ENCODE measurements around the gene TNFRSF6B.
A peak's percentile ranks its signal among the peaks of the same experiment; 100 is the strongest.

The TNFRSF6B gene

DNA sequence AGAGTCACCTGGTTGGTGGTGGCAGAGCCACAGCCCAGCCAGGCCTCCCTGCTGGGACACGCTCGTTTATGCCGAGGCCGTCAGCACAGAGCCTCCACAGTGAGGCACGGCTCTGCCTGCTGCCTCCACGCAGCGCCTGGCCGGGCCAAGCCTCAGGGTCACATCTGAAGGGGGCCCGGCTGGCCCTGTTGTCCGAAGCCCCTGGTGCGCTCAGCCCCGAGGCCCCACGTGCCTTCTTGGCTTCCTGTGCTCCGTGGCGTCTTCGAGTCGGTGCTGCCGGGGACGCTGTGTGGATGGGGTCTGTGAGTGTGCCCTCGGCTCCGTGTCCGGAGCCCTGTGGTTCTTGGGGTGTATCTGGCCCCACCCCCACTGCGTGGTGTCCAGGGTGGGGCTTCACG, 10.4 kb upstream of the TNFRSF6B start:
- no peak for DNase-seq (ENCODE audit: low read depth in 2 of 2)

DNA sequence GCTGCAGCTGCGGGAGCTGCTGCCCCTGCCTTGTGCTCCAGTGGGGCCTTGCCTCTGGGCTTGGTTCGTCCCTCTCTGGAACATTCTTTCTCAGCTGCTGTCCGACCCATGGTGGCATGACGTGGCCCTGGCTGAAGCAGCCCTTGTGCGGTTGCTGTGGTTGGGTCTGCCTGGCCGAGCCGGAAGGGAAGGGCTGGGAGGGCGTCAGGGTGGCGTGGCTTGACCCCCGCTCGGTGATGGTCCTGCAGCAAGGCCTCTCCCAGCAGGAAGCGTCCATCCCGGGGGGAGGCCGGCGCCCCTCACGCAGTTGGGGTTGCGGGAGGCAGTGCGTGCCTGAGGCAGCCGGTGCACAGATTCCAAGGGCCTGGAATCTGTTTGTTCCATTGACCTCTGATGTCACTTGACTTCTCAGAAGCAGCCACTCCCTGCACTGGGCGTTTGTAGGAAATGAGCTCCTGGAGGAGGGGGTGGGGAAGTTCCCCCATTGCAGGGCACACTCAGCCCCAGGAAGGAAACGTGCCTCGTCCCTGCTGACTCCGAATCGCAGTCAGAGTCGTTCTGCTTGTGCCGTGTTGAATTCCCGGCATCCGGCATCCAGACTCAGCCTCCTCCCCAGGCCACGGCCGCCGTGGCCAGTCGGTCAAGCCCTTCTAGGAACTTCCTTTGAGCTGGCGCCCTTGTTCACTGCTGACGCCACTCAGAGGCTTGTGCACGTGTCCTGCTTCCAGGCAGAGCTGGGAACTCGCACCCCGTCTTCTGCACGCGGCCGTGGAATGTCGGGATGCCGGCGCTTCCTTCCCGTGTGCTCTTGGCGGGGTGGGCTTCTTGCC, 9.7 kb upstream of the TNFRSF6B start:
- peak in 1 of 2 donors; percentile 55 for DNase-seq (ENCODE audit: low read depth in 2 of 2)

DNA sequence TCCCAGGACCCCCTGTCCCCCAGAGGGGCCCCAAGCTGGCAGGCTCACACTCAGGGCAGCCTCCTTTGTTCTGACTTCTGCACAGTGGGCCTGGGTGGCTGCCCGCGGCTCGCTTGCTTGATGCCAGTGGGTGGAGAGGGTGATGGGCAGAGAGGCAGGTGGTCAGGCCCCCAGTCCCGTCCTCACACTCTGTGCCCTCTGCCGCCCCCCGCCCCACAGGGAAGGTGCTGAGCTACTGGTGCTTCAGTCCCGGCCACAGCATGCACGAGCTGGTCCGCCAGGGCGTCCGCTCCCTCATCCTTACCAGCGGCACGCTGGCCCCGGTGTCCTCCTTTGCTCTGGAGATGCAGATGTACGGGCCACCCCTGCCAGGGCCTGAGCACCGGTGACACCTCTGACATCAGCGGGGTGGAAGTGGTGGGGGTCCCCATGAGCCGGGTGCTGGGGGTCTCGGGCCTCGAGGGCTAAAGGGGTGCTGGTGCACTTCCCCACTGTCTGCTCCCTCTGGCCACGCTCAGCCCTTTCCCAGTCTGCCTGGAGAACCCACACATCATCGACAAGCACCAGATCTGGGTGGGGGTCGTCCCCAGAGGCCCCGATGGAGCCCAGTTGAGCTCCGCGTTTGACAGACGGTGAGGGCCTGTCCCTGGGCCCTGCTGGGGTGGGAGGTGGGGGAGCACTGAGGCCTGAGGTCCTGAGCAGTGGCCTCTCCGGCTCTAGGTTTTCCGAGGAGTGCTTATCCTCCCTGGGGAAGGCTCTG, 8.9 kb upstream of the TNFRSF6B start:
- no peak for DNase-seq (ENCODE audit: low read depth in 2 of 2)

DNA sequence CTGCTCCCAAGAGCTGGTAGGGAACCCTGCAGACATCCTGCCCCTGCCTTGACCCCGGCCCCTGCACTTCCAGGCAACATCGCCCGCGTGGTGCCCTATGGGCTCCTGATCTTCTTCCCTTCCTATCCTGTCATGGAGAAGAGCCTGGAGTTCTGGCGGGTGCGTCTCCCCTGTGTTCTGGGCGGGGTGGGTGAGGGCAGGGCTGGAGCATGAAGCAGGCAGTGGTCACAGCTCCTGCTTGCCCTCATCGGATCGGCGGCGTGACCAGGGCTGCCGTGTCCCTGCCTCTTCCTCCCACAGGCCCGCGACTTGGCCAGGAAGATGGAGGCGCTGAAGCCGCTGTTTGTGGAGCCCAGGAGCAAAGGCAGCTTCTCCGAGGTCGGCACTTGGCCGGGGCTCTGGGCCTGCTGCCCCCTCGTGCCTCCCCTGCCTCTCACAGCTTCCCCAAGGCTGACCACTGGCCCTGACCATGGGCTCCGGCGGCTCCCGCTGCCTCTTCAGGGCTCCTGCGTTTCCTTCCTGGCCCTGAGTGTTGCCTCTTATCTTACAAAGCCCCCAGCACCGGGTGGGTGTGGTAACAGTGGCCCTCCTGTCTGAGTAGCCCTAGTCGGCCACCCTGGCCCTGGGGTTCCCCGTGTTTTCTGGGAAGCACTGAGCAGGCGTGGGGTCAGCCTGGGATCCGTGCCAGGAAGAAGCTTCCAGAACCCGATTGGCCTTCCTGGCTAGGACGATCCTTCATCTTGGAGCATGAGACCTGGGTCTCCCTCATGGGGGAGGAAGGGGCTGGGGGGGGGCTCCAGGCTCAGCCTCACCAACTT, 8.0 kb upstream of the TNFRSF6B start:
- no peak for DNase-seq (ENCODE audit: low read depth in 2 of 2)

DNA sequence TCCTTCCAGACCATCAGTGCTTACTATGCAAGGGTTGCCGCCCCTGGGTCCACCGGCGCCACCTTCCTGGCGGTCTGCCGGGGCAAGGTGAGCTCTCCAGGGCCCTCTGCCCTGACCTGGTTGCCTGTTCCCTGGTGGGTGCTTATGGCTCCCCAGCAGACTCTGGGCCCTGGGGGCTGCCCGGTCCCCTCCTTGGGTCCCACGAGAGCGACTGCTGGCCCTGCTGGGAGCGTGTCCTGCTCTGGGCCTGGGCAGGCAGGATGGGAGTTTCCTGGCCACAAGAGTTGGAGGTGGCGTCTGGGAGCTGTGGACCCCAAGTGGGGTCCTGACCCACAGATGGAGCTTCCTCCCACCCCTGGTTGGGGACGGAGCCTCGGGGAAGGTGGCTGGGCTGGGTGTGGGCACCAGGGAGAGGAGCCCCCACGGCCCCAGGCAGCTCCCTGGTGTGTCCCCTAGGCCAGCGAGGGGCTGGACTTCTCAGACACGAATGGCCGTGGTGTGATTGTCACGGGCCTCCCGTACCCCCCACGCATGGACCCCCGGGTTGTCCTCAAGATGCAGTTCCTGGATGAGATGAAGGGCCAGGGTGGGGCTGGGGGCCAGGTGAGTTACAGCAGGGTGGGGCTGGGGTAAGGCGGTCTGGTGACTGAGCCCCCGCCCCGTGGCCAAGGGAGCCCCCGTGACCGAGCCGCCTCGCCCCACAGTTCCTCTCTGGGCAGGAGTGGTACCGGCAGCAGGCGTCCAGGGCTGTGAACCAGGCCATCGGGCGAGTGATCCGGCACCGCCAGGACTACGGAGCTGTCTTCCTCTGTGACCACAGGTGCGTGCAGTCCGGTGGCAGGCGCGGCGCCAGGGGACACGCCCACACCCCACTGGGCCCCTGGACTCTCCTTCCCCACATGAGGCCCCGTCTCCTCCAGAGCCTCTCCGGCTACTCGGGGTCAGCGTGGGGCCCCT, 7.1 kb upstream of the TNFRSF6B start:
- no peak for DNase-seq (ENCODE audit: low read depth in 2 of 2)

DNA sequence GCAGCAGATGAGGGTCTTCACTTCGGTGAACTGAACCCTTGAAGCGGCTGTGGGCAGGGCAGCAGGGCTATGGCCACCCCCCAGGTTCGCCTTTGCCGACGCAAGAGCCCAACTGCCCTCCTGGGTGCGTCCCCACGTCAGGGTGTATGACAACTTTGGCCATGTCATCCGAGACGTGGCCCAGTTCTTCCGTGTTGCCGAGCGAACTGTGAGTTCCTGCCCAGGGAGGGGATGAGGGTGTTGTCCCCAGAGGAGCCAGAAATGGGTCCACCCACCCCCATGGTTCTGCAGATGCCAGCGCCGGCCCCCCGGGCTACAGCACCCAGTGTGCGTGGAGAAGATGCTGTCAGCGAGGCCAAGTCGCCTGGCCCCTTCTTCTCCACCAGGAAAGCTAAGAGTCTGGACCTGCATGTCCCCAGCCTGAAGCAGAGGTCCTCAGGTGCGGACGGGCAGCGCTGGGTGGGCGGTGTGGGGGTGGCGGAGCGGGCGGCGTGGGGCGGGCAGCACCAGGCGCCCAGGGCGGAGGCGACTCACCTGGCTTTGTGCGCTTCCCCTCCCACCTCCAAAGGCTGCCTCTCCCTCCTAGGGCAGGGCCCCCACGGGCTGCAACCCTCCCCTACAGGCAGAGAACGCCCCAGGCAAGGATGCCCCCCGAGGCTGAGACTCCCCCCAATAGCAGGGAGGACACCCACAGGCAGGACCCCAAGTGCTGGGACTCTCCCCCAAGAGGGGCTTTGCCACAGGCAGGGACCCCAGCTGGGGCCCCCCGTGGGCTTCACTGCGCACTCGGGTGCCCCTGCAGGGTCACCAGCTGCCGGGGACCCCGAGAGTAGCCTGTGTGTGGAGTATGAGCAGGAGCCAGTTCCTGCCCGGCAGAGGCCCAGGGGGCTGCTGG, 6.2 kb upstream of the TNFRSF6B start:
- DNase-seq (ENCODE audit: low read depth in 2 of 2), result no peak

DNA sequence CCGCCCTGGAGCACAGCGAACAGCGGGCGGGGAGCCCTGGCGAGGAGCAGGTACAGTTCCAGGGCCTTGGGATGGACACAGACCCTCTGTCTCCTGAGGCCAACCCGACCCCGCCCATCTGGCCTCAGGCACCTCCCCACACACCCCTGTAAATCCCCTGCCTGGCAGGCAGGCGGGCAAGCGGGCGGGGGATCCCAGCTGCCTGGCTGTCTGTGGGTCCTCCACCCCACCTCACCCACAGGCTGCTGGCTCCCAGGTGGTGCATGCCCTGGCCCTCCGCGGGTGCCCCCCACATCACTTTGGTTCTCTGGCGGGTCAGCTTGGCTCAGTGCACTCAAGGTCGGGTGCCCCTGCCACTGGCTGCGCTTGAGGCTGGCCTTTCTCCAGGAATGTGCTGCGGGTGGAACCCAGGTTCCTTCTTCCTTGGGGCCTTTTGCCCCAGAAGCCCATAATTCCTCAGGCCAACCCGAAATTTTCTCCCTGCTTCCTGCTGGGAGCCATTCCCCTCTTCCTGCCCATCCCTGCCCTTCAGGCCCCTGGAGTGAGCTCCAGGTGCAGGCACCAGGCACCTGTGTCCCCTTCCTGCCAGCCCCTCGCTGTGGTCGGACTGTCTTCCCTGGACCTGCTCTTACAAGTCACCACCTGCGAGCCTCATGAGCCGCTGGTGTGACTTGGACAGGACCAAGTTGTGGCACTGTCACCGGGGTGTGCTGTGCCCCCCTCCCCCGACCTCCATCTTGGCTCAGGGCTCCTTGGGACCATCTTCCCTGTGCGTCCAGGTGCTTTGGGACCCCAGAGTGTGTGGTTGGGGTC, 5.3 kb upstream of the TNFRSF6B start:
- DNase-seq (ENCODE audit: low read depth in 2 of 2), result no peak

DNA sequence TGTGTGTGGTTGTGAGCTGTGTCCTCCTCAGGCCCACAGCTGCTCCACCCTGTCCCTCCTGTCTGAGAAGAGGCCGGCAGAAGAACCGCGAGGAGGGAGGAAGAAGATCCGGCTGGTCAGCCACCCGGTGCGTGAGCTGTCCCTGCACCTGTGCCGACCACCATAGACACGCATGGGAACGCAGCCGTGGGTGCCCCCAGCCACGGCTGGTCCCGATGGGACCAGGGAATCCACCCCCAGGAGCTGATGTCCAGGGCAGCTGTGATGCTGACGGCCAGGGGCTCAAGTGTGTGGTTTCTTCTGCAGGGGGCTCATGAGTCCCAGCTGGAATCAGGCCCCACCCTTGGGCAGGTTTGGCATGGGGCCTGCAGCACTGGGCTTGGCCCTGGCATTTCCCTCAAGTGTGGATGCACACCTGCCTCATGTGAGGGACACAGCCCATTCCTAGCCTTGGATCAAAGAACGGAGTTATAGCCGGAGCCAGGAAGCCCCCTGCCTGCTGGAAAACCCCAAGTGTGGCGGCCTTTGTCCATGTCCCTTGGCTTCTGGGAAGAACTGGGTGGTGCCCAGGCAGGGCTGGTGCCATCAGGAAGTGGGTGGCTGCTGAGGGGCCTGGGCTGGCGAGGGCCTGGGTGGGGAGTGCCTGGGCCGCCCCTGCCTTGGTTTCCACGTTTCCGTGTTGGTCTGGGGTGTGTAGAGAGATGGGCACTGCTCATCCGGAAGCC, 4.6 kb upstream of the TNFRSF6B start:
- DNase-seq (ENCODE audit: low read depth in 2 of 2), result no peak

DNA sequence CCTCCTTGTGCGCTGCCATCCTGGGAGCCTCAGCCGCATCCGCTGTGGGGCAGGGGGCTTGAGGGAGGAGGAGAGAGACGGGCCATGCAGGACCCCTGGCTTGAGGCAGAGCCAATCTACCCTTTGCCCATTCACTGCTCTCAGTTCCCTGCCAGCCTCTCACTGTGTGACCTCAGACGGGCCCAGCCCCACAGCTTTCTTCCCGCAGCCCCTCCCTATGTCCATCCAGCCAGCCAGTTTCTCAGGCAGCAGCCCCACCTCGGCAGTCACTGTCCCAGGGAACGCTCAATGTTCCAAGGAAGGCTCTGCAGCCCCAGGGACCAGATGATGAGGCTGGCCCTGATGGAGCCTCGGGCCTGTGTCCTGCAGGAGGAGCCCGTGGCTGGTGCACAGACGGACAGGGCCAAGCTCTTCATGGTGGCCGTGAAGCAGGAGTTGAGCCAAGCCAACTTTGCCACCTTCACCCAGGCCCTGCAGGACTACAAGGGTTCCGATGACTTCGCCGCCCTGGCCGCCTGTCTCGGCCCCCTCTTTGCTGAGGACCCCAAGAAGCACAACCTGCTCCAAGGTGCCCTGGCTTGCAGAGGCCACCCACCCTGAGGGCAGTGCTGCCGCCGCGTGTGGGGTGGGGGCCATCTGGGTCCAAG, 3.9 kb upstream of the TNFRSF6B start:
- DNase-seq (ENCODE audit: low read depth in 2 of 2), result no peak

DNA sequence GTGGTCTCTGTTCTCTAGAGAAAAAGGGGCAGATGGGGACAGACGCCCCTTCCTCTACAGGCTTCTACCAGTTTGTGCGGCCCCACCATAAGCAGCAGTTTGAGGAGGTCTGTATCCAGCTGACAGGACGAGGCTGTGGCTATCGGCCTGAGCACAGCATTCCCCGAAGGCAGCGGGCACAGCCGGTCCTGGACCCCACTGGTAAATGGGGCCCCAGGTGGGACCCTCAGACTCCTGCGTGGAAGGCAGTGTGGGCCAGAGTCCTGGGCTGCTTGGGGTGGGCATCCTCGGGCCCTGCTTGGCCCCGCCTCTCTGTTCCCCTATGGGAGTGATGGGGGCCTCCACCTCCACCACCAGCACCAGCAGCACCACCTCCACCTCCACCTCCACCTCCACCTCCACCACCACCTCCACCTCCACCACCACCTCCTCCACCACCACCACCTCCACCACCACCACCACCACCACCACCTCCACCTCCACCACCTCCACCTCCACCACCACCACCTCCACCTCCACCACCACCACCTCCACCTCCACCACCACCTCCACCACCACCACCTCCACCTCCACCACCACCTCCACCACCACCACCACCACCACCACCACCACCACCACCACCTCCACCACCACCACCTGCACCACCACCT, 3.2 kb upstream of the TNFRSF6B start:
- DNase-seq (ENCODE audit: low read depth in 2 of 2), result no peak

DNA sequence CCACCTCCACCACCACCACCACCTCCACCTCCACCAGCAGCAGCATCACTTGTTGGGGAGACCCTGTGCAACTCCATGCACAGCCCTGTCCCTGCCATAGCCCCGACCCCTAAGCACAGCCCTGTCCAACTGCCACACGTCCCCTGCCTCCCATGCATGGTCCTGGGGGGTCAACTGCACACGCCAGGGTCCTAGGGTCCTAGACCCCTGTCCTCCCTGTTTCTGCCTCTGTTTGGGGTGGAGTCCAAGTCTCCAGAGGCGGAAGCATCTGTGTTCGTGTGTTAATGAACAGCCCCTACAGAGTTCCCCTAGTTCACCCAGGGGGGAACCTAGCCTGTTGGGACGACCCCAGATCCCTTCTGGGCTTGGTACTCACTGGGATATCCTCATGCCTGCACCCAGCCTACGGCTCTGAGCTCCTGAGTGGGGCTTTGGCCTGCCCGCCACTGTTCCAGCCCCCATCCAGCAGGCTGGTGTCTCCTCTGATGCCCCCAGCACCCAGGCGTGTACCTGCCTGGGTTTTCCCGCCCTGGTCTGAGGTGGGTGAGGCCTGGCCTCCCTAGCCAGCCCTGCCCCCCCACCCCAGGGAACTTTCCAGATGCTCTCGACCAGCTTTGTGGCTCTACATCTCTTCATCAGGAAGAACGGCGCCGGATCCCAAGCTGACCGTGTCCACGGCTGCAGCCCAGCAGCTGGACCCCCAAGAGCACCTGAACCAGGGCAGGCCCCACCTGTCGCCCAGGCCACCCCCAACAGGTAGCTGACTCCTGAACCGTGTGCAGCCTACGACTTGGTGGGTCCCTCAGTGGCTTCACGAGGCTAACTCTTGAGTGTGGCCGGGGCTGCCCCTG, 2.5 kb upstream of the TNFRSF6B start:
- DNase-seq (ENCODE audit: low read depth in 2 of 2), result no peak

DNA sequence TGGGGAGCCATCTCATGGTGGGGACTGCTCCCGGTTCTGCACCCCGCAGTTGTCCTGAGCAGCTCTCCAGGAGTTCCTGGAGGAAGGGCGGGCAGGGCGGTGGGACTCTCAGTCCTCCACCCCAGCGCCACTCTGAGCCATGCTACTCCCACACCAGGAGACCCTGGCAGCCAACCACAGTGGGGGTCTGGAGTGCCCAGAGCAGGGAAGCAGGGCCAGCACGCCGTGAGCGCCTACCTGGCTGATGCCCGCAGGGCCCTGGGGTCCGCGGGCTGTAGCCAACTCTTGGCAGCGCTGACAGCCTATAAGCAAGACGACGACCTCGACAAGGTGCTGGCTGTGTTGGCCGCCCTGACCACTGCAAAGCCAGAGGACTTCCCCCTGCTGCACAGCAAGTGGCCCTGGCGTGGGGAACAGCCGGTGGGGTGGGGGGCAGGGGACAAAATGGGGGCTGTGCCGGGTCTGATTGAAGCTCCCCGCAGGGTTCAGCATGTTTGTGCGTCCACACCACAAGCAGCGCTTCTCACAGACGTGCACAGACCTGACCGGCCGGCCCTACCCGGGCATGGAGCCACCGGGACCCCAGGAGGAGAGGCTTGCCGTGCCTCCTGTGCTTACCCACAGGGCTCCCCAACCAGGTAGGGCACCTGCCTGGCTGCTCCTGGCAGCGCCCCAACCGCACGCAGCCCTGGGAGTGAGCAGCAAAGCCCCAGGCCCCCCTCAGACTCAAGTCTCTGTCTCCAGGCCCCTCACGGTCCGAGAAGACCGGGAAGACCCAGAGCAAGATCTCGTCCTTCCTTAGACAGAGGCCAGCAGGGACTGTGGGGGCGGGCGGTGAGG, 1.6 kb upstream of the TNFRSF6B start:
- DNase-seq (ENCODE audit: low read depth in 2 of 2), result no peak

DNA sequence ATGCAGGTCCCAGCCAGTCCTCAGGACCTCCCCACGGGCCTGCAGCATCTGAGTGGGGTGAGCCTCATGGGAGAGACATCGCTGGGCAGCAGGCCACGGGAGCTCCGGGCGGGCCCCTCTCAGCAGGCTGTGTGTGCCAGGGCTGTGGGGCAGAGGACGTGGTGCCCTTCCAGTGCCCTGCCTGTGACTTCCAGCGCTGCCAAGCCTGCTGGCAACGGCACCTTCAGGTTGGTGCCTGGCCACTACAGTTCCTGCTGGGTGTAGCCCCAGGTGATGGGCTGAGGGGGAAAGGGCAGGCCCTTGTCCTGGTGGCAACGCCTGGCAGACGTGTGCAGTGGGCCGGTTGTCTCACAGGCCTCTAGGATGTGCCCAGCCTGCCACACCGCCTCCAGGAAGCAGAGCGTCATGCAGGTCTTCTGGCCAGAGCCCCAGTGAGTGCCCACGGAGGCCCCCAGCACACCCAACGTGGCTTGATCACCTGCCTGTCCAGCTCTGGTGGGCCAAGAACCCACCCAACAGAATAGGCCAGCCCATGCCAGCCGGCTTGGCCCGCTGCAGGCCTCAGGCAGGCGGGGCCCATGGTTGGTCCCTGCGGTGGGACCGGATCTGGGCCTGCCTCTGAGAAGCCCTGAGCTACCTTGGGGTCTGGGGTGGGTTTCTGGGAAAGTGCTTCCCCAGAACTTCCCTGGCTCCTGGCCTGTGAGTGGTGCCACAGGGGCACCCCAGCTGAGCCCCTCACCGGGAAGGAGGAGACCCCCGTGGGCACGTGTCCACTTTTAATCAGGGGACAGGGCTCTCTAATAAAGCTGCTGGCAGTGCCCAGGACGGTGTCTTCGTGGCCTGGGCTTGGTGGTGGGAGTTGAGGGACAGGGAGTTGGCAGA, 787 bp upstream of the TNFRSF6B start:
- no peak for DNase-seq (ENCODE audit: low read depth in 2 of 2)

DNA sequence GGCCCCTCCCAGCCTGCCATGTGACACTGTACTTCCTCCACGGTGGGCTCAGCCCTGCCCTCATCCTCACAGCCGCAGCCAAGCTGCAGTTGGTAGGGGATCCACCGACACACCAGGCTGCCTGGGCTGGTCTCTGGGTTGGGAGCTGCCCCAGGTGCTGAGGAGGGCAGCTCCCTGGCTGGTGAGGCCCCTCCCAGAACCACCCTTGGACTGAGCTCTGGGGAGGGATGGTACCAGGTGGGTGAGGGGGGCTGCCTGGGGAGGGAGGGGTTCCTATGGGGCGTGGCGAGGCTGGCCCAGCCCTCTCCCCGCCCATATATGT, 185 bp upstream of the TNFRSF6B start:
- DNase-seq (ENCODE audit: low read depth in 2 of 2), result no peak

DNA sequence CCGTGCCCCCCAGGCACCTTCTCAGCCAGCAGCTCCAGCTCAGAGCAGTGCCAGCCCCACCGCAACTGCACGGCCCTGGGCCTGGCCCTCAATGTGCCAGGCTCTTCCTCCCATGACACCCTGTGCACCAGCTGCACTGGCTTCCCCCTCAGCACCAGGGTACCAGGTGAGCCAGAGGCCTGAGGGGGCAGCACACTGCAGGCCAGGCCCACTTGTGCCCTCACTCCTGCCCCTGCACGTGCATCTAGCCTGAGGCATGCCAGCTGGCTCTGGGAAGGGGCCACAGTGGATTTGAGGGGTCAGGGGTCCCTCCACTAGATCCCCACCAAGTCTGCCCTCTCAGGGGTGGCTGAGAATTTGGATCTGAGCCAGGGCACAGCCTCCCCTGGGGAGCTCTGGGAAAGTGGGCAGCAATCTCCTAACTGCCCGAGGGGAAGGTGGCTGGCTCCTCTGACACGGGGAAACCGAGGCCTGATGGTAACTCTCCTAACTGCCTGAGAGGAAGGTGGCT, 960 bp downstream of the TNFRSF6B start:
- DNase-seq (ENCODE audit: low read depth in 2 of 2), result no peak

All from stimulated activated CD4-positive, alpha-beta T cell treated with anti-CD3 and anti-CD28 coated beads, Interleukin-15, amount 100 ng/mL, for 48 hours (primary cell).